Left kidney (tissue), 2 donors: ENCODE results near the gene SPZ1. TPM values are rescaled to one million over a fixed set of nuclear protein-coding genes. Genes with fewer than 3 reads are reported as not detected.
"Not testable (repeated sequence)": the region's sequence is repeated elsewhere in the genome, so short reads cannot be mapped to it uniquely, and the experiment has no call there.

Source experiments
- DNase-seq: peaks from one replicate; pipeline ENCODE4 v3.0.0-alpha.2; 2013
- polyA plus RNA-seq: library from polyadenylated mRNA; unstranded; fragments of 120-200 nt; gene quantifications from one replicate; pipeline ENCODE4 v1.2.1, GENCODE V29; 2013; ENCODE audit not compliant: insufficient read length

Gene SPZ1
- polyA plus RNA-seq, 1 donor, result not detected

- DNase-seq, result no peak
Observed at GRCh38 chr5:80337379-80337778, 17.6 kb downstream of the SPZ1 start.

GRCh38 chr5:80339116-80339515 is 19.3 kb downstream of the SPZ1 start:
- no peak for DNase-seq

- DNase-seq, result no peak
Observed at GRCh38 chr5:80341016-80341775, 21.4 kb downstream of the SPZ1 start.

GRCh38 chr5:80343067-80343466 is 23.3 kb downstream of the SPZ1 start:
- DNase-seq, result no peak

- peak; percentile 19 for DNase-seq
Observed at GRCh38 chr5:80346055-80346454, 26.3 kb downstream of the SPZ1 start.

GRCh38 chr5:80348171-80348570 is 28.4 kb downstream of the SPZ1 start:
- DNase-seq, result no peak

- DNase-seq, result not testable (repeated sequence)
Observed at GRCh38 chr5:80351019-80351418, 31.2 kb downstream of the SPZ1 start.

GRCh38 chr5:80355686-80356085 is 35.9 kb downstream of the SPZ1 start:
- no peak for DNase-seq

GRCh38 chr5:80357671-80358070 is 37.9 kb downstream of the SPZ1 start:
- DNase-seq, result no peak

- DNase-seq, result no peak
Observed at GRCh38 chr5:80360914-80361444, 41.2 kb downstream of the SPZ1 start.

- DNase-seq, result no peak
Observed at GRCh38 chr5:80364892-80365291, 45.1 kb downstream of the SPZ1 start.

GRCh38 chr5:80368661-80369480 is 49.1 kb downstream of the SPZ1 start:
- DNase-seq, result no peak

- DNase-seq, result no peak
Observed at GRCh38 chr5:80369521-80369920, 49.7 kb downstream of the SPZ1 start.

- no peak for DNase-seq
Observed at GRCh38 chr5:80370390-80370789, 50.6 kb downstream of the SPZ1 start.

Other genes with a start within 250 kb of the SPZ1 start
- 58.5 TPM for gene SERINC5, start 64.0 kb upstream of the SPZ1 start, polyA plus RNA-seq
- 102 TPM for gene ZFYVE16, start 88.1 kb downstream of the SPZ1 start, polyA plus RNA-seq
- gene FAM151B, start 168.1 kb downstream of the SPZ1 start, polyA plus RNA-seq, result 4.2 TPM